HepG2 (cell line): Measurements from ENCODE around the gene TFG. TPM values are rescaled to one million over a fixed set of nuclear protein-coding genes. Genes with fewer than 3 reads are reported as not detected.

Experiments
- ARHGAP35 ChIP-seq: sonication (generic); formaldehyde crosslinking; IDR thresholded peaks from 2 replicates; pipeline ENCODE4 v1.9.0; 2022; ENCODE audit warnings: mild to moderate bottlenecking, inconsistent platforms, moderate library complexity, missing genetic modification reagents, borderline replicate concordance
- BRD4 ChIP-seq: sonication (generic); formaldehyde crosslinking; IDR thresholded peaks from 2 replicates; pipeline ENCODE4 v1.4.0; 2020; ENCODE audit warnings: missing genetic modification reagents
- GPN1 ChIP-seq: sonication (generic); formaldehyde crosslinking; IDR thresholded peaks from 2 replicates; pipeline ENCODE4 v1.5.1; 2020; ENCODE audit warnings: missing genetic modification reagents, borderline replicate concordance
- IKZF1 ChIP-seq: fragments of 450-650 bp; IDR thresholded peaks from 2 replicates; pipeline ENCODE4 v1.7.1; 2016
- MAZ ChIP-seq, 2 experiments: sonication (generic) in 1 of 2; formaldehyde crosslinking in 1 of 2; IDR thresholded peaks; 2 replicates each; pipeline versions ENCODE4 v1.5.0 to v1.6.1; 2012 to 2020; ENCODE audit warnings: low read depth in 2 of 2, mild to moderate bottlenecking in 2 of 2, borderline replicate concordance in 1 of 2, improper control_type of control experiment in 1 of 2, low read length in 1 of 2, missing genetic modification reagents in 1 of 2, moderate library complexity in 1 of 2
- NFKB2 ChIP-seq: sonication (generic); formaldehyde crosslinking; IDR thresholded peaks from 2 replicates; pipeline ENCODE4 v1.4.0; 2020; ENCODE audit warnings: missing genetic modification reagents, borderline replicate concordance
- PRPF4 ChIP-seq: fragments of 200-400 bp; formaldehyde crosslinking; IDR thresholded peaks from 2 replicates; pipeline ENCODE4 v1.6.1; 2016; ENCODE audit warnings: low read length, low read depth; ENCODE audit not compliant: poor library complexity, severe bottlenecking
- RAD21 ChIP-seq: fragments of 450-650 bp; formaldehyde crosslinking; IDR thresholded peaks from 2 replicates; pipeline ENCODE4 v1.5.0; 2020; ENCODE audit warnings: mild to moderate bottlenecking
- SATB2 ChIP-seq: sonication (generic); formaldehyde crosslinking; IDR thresholded peaks from 2 replicates; pipeline ENCODE4 v1.5.0; 2020; ENCODE audit warnings: missing genetic modification reagents
- SETDB1 ChIP-seq: sonication (generic); formaldehyde crosslinking; IDR thresholded peaks from 2 replicates; pipeline ENCODE4 v1.5.1; 2020; ENCODE audit warnings: missing genetic modification reagents, mild to moderate bottlenecking, borderline replicate concordance
- SIX1 ChIP-seq: sonication (generic); formaldehyde crosslinking; IDR thresholded peaks from 2 replicates; pipeline ENCODE4 v1.4.0; 2020; ENCODE audit warnings: missing genetic modification reagents, borderline replicate concordance
- WIZ ChIP-seq: sonication (generic); formaldehyde crosslinking; IDR thresholded peaks from 2 replicates; pipeline ENCODE4 v1.5.1; 2020; ENCODE audit warnings: mild to moderate bottlenecking, missing genetic modification reagents
- ZMAT3 ChIP-seq: sonication (generic); formaldehyde crosslinking; conservative IDR thresholded peaks from 2 replicates; pipeline ENCODE4 v1.7.0; 2021; ENCODE audit warnings: missing genetic modification reagents
- ZNF563 ChIP-seq: sonication (generic); formaldehyde crosslinking; IDR thresholded peaks from 2 replicates; pipeline ENCODE4 v1.8.0; 2022; ENCODE audit warnings: mild to moderate bottlenecking, moderate library complexity, missing genetic modification reagents
- ZNF619 ChIP-seq: sonication (generic); formaldehyde crosslinking; IDR thresholded peaks from 2 replicates; pipeline ENCODE4 v1.4.0; 2020; ENCODE audit warnings: mild to moderate bottlenecking, missing genetic modification reagents
- polyA plus RNA-seq, 8 experiments: library from polyadenylated mRNA; depleted of rRNA in 3 of 8; stranded (reverse) in 7 of 8; unstranded in 1 of 8; fragments of >200 nt; fragmentation: Illumina TruSeq in 4 of 8; extraction: Trizol in 4 of 8; gene quantifications; 2 replicates each; pipeline versions ENCODE4 v1.2.1 to v1.2.3, GENCODE V29; 2011 to 2016; ENCODE audit warnings: low read depth in 4 of 8, missing spikeins in 1 of 8, mixed read lengths in 1 of 8; ENCODE audit not compliant: insufficient read depth in 1 of 8
- total RNA-seq, 5 experiments: library from RNA; depleted of rRNA; stranded (reverse); fragments of >200 nt; fragmentation: Illumina TruSeq; extraction: Trizol; gene quantifications; 2 replicates each; pipeline ENCODE4 v1.2.3, GENCODE V29; 2016; ENCODE audit warnings: low read depth in 1 of 5
- TF ChIP-seq, protein P1 (sequence below): sonication (generic); formaldehyde crosslinking; IDR thresholded peaks from 2 replicates; pipeline ENCODE4 v1.9.0; 2022; ENCODE audit warnings: low read depth, missing genetic modification reagents
- TF ChIP-seq, protein P2 (sequence below): sonication (generic); formaldehyde crosslinking; IDR thresholded peaks from 2 replicates; pipeline ENCODE4 v1.5.0; 2020; ENCODE audit warnings: mild to moderate bottlenecking, missing genetic modification reagents, borderline replicate concordance
- TF ChIP-seq, protein P3 (sequence below): sonication (generic); formaldehyde crosslinking; IDR thresholded peaks from 2 replicates; pipeline ENCODE4 v1.4.0; 2020; ENCODE audit warnings: missing genetic modification reagents; ENCODE audit errors: not compliant biosample characterization

The TFG gene
- total and polyA plus RNA-seq, 2 of the 13 experiments (the other 11 are each of a cell fraction or from before 2014, with no cell fraction given): 53.6 to 71.7 TPM

DNA sequence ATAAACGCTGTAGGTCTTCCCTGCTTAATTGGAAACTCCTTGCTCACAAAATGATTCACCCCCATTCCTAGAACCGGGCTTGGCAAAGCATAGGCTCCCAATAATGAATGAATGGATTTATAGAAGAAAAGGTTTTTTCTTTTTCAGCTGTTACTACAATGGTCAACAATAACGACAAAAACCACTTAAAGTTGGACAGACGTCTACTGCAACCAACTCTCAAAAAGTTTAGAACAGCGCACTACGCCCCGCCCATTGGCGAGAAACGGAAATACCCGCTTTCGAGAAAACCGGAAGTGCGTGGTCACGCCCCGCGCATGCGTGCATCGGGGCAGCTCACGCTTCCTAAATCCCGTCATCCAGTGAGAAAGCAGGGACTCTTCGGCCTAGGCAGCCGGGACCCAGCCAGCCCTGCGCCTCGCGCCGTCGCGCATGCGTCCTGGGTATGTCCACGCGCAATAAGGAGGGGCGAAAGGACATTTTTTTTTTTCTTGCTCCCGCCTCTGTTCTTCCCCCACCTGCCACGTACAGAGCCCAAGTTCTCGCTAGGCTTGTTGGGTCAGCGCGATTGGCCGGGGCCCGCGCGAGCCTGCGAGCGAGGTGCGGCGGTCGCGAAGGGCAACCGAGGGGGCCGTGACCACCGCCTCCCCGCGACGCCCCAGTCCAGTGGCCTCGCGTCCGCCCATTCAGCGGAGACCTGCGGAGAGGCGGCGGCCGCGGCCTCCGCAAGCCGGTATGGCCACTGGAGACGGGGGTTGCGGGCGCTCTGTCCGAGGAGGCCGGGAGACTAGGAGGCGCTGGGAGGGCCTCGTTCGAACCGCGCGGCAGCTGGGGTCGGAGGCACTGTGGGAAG is at the start of gene TFG (continued):
- TF ChIP-seq, protein P1, sequence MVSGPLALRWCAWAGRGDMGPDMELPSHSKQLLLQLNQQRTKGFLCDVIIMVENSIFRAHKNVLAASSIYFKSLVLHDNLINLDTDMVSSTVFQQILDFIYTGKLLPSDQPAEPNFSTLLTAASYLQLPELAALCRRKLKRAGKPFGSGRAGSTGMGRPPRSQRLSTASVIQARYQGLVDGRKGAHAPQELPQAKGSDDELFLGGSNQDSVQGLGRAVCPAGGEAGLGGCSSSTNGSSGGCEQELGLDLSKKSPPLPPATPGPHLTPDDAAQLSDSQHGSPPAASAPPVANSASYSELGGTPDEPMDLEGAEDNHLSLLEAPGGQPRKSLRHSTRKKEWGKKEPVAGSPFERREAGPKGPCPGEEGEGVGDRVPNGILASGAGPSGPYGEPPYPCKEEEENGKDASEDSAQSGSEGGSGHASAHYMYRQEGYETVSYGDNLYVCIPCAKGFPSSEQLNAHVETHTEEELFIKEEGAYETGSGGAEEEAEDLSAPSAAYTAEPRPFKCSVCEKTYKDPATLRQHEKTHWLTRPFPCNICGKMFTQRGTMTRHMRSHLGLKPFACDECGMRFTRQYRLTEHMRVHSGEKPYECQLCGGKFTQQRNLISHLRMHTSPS (CRISPR knock-in tag): no peak
- no peak for TF ChIP-seq ZNF619 (CRISPR knock-in tag)
- peak; percentile 95 for TF ChIP-seq ARHGAP35 (CRISPR knock-in tag)
- peak; percentile 65; the same call in 1 of the 2 replicates for TF ChIP-seq SETDB1
- no peak for TF ChIP-seq IKZF1
- TF ChIP-seq, protein P2, sequence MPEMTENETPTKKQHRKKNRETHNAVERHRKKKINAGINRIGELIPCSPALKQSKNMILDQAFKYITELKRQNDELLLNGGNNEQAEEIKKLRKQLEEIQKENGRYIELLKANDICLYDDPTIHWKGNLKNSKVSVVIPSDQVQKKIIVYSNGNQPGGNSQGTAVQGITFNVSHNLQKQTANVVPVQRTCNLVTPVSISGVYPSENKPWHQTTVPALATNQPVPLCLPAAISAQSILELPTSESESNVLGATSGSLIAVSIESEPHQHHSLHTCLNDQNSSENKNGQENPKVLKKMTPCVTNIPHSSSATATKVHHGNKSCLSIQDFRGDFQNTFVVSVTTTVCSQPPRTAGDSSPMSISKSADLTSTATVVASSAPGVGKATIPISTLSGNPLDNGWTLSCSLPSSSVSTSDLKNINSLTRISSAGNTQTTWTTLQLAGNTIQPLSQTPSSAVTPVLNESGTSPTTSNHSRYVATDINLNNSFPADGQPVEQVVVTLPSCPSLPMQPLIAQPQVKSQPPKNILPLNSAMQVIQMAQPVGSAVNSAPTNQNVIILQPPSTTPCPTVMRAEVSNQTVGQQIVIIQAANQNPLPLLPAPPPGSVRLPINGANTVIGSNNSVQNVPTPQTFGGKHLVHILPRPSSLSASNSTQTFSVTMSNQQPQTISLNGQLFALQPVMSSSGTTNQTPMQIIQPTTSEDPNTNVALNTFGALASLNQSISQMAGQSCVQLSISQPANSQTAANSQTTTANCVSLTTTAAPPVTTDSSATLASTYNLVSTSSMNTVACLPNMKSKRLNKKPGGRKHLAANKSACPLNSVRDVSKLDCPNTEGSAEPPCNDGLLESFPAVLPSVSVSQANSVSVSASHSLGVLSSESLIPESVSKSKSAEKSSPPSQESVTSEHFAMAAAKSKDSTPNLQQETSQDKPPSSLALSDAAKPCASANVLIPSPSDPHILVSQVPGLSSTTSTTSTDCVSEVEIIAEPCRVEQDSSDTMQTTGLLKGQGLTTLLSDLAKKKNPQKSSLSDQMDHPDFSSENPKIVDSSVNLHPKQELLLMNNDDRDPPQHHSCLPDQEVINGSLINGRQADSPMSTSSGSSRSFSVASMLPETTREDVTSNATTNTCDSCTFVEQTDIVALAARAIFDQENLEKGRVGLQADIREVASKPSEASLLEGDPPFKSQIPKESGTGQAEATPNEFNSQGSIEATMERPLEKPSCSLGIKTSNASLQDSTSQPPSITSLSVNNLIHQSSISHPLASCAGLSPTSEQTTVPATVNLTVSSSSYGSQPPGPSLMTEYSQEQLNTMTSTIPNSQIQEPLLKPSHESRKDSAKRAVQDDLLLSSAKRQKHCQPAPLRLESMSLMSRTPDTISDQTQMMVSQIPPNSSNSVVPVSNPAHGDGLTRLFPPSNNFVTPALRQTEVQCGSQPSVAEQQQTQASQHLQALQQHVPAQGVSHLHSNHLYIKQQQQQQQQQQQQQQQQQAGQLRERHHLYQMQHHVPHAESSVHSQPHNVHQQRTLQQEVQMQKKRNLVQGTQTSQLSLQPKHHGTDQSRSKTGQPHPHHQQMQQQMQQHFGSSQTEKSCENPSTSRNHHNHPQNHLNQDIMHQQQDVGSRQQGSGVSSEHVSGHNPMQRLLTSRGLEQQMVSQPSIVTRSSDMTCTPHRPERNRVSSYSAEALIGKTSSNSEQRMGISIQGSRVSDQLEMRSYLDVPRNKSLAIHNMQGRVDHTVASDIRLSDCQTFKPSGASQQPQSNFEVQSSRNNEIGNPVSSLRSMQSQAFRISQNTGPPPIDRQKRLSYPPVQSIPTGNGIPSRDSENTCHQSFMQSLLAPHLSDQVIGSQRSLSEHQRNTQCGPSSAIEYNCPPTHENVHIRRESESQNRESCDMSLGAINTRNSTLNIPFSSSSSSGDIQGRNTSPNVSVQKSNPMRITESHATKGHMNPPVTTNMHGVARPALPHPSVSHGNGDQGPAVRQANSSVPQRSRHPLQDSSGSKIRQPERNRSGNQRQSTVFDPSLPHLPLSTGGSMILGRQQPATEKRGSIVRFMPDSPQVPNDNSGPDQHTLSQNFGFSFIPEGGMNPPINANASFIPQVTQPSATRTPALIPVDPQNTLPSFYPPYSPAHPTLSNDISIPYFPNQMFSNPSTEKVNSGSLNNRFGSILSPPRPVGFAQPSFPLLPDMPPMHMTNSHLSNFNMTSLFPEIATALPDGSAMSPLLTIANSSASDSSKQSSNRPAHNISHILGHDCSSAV (CRISPR knock-in tag): no peak
- 0 out of 2 replicates have a peak, but pooled peaks have one; percentile 10 for TF ChIP-seq RAD21
- no peak for TF ChIP-seq SATB2 (CRISPR knock-in tag)
- TF ChIP-seq SIX1 (CRISPR knock-in tag): no peak; the same call in 1 of the 2 replicates
- TF ChIP-seq GPN1: no peak
- TF ChIP-seq ZMAT3: peak; percentile 90
- TF ChIP-seq, protein P3, sequence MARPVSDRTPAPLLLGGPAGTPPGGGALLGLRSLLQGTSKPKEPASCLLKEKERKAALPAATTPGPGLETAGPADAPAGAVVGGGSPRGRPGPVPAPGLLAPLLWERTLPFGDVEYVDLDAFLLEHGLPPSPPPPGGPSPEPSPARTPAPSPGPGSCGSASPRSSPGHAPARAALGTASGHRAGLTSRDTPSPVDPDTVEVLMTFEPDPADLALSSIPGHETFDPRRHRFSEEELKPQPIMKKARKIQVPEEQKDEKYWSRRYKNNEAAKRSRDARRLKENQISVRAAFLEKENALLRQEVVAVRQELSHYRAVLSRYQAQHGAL (CRISPR knock-in tag): no peak
- peak; percentile 68; the same call in 1 of the 2 replicates for TF ChIP-seq BRD4 (CRISPR knock-in tag)
- no peak; the same call in 1 of the 2 replicates for TF ChIP-seq MAZ (IDR thresholded peaks at IDR 0.05; ENCODE audit: borderline replicate concordance, low read depth, low read length)
- TF ChIP-seq MAZ (CRISPR knock-in tag; IDR thresholded peaks at IDR 0.05; ENCODE audit: low read depth): peak; percentile 95
- TF ChIP-seq ZNF563 (CRISPR knock-in tag): peak; percentile 89
- TF ChIP-seq NFKB2 (CRISPR knock-in tag): no peak
- no peak for TF ChIP-seq PRPF4
- peak; percentile 9; the same call in 1 of the 2 replicates for TF ChIP-seq WIZ (CRISPR knock-in tag)
